ENCODE results near the gene DGKH. TPM values are rescaled to one million over a fixed set of nuclear protein-coding genes. Genes with fewer than 3 reads are reported as not detected.

The DGKH gene
- total RNA-seq, 1 experiment from 2014 or later, result 22.8 TPM

DNA sequence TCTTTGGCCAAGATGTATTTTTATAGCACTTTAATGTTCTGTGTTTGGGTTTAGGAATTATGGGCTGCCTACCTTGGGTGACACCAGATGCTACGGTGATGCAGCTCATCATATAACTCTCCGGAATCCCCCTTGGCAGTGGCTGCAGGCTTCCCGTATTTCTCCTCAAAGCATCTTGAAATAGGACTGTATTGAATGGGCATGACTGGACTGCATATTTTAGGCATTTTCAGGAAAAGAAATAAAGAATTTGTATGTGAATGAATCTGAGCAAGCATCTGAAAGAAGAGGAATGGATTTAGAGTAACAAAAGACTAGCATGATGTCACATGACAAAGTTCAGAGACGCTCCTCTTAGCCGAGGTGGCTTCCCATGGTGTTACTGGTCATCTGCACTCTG is 70.6 kb downstream of the DGKH start:
- Histone ChIP-seq H3K27ac (ENCODE audit: low read length) (no peak overlapping the region), H3K27me3 (ENCODE audit: control insufficient read depth, insufficient read depth, low read length) (no peaks in the 10 kb centered on the region), H3K9me3 (ENCODE audit: control insufficient read depth, insufficient read depth, low read depth, low read length) (no peaks in the 10 kb centered on the region), H3K4me1 (ENCODE audit: control insufficient read depth, insufficient read depth, low read length) (0 out of 2 replicates have a peak, but pooled peaks cover 3% of the 10 kb centered on the region), H3K36me3 (ENCODE audit: control insufficient read depth, insufficient read depth, low read length) (no peaks in the 10 kb centered on the region), H3K4me3 (ENCODE audit: low read depth in 2 of 2, low read length in 2 of 2) (no peak overlapping the region)
- no peak for DNase-seq (ENCODE audit: low read depth, low spot score)
- TF ChIP-seq TCF7L2 (IDR thresholded peaks at IDR 0.05; ENCODE audit: low read depth, low read length), result no peak
- TF ChIP-seq, protein P1, sequence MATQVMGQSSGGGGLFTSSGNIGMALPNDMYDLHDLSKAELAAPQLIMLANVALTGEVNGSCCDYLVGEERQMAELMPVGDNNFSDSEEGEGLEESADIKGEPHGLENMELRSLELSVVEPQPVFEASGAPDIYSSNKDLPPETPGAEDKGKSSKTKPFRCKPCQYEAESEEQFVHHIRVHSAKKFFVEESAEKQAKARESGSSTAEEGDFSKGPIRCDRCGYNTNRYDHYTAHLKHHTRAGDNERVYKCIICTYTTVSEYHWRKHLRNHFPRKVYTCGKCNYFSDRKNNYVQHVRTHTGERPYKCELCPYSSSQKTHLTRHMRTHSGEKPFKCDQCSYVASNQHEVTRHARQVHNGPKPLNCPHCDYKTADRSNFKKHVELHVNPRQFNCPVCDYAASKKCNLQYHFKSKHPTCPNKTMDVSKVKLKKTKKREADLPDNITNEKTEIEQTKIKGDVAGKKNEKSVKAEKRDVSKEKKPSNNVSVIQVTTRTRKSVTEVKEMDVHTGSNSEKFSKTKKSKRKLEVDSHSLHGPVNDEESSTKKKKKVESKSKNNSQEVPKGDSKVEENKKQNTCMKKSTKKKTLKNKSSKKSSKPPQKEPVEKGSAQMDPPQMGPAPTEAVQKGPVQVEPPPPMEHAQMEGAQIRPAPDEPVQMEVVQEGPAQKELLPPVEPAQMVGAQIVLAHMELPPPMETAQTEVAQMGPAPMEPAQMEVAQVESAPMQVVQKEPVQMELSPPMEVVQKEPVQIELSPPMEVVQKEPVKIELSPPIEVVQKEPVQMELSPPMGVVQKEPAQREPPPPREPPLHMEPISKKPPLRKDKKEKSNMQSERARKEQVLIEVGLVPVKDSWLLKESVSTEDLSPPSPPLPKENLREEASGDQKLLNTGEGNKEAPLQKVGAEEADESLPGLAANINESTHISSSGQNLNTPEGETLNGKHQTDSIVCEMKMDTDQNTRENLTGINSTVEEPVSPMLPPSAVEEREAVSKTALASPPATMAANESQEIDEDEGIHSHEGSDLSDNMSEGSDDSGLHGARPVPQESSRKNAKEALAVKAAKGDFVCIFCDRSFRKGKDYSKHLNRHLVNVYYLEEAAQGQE (IDR thresholded peaks at IDR 0.05; ENCODE audit: insufficient read depth in 1 of 2, low read depth in 2 of 2, low read length in 1 of 2), result no peak
- TF ChIP-seq SIN3A (IDR thresholded peaks at IDR 0.05; ENCODE audit: borderline replicate concordance, insufficient read depth, low read depth, low read length), result no peak
- TF ChIP-seq, protein P2, sequence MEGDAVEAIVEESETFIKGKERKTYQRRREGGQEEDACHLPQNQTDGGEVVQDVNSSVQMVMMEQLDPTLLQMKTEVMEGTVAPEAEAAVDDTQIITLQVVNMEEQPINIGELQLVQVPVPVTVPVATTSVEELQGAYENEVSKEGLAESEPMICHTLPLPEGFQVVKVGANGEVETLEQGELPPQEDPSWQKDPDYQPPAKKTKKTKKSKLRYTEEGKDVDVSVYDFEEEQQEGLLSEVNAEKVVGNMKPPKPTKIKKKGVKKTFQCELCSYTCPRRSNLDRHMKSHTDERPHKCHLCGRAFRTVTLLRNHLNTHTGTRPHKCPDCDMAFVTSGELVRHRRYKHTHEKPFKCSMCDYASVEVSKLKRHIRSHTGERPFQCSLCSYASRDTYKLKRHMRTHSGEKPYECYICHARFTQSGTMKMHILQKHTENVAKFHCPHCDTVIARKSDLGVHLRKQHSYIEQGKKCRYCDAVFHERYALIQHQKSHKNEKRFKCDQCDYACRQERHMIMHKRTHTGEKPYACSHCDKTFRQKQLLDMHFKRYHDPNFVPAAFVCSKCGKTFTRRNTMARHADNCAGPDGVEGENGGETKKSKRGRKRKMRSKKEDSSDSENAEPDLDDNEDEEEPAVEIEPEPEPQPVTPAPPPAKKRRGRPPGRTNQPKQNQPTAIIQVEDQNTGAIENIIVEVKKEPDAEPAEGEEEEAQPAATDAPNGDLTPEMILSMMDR (IDR thresholded peaks at IDR 0.05), result no peak
- TF ChIP-seq POLR2AphosphoS5 (IDR thresholded peaks at IDR 0.05; ENCODE audit: low read depth, low read length), result no peak
- ChIA-PET CTCF (no interaction called here), POLR2A (no interaction called here)
- in situ Hi-C loops (cut with HindIII; ENCODE audit: low pct_unique_long_range_greater_than_20kb, low sequenced_read_pairs) (no loop called here), intact Hi-C loops (cut with micrococcal nuclease; ENCODE audit: unreplicated experiment) (loop anchor here (10.0 kb wide), 3 partner anchors 64 to 424 kb away; no protein-coding TSS in a partner anchor)
- no peak for ATAC-seq
- BruUV-seq (replicated peaks), result no TSS peak

DNA sequence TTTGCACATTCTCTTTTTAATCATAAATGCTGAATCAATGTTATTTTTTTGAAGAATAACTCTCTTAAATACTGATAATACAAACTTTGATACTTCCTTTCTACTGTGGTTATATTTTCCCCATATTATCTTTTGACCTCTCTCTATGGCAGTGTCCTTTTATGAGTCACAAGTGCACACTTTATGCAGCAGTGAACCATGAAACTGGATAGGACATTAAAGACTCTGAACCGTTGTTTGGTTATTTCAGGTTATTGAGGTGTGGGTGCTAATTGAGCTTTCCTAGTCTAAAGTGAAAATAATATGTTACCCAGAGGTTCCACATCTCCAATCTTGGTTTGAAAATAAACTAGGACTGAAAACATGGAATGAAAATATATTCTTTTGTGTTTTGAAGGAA is 71.4 kb downstream of the DGKH start:
- no TSS peak for BruUV-seq (replicated peaks)
- H3K27me3 ChIP-seq (ENCODE audit: control insufficient read depth, insufficient read depth, low read length), result no peaks in the 10 kb centered on the region
- intact Hi-C loops (cut with micrococcal nuclease; ENCODE audit: unreplicated experiment), result loop anchor here (10.0 kb wide), 3 partner anchors 65 to 425 kb away; no protein-coding TSS in a partner anchor
- in situ Hi-C loops (cut with HindIII; ENCODE audit: low pct_unique_long_range_greater_than_20kb, low sequenced_read_pairs), result no loop called here
- no peak for DNase-seq (ENCODE audit: low read depth, low spot score)
- no peaks in the 10 kb centered on the region for H3K36me3 ChIP-seq (ENCODE audit: control insufficient read depth, insufficient read depth, low read length)
- no peak overlapping the region for H3K4me3 ChIP-seq (ENCODE audit: low read depth in 2 of 2, low read length in 2 of 2)
- POLR2A ChIA-PET, result no interaction called here
- CTCF ChIA-PET, result no interaction called here
- ATAC-seq, result no peak
- H3K27ac ChIP-seq (ENCODE audit: low read length), result no peak overlapping the region
- TF ChIP-seq, protein P1 (IDR thresholded peaks at IDR 0.05; ENCODE audit: insufficient read depth in 1 of 2, low read depth in 2 of 2, low read length in 1 of 2), result no peak
- TF ChIP-seq SIN3A (IDR thresholded peaks at IDR 0.05; ENCODE audit: borderline replicate concordance, insufficient read depth, low read depth, low read length), result no peak
- TF ChIP-seq TCF7L2 (IDR thresholded peaks at IDR 0.05; ENCODE audit: low read depth, low read length), result no peak
- no peak for TF ChIP-seq POLR2AphosphoS5 (IDR thresholded peaks at IDR 0.05; ENCODE audit: low read depth, low read length)
- TF ChIP-seq, protein P2 (IDR thresholded peaks at IDR 0.05), result no peak
- H3K4me1 ChIP-seq (ENCODE audit: control insufficient read depth, insufficient read depth, low read length), result no peaks in the 10 kb centered on the region
- H3K9me3 ChIP-seq (ENCODE audit: control insufficient read depth, insufficient read depth, low read depth, low read length), result no peaks in the 10 kb centered on the region
